ENCODE measurements around the gene CRTAP. TPM values are rescaled to one million over a fixed set of nuclear protein-coding genes. Genes with fewer than 3 reads are reported as not detected.
"Not testable (repeated sequence)": the region's sequence is repeated elsewhere in the genome, so short reads cannot be mapped to it uniquely, and the experiment has no call there.

Gene CRTAP
- total RNA-seq, 1 experiment from 2014 or later = 134 TPM

- ChIA-PET POLR2A (ENCODE audit: unreplicated experiment) (no interaction called here), CTCF (interaction anchor here (0.6 to 1.9 kb wide), 6 partner anchors 168 to 655 kb away, joined by 3 to 50 read pairs (median 6); no protein-coding TSS in a partner anchor)
- H3K4me2 ChIP-seq = no peak overlapping the region
- no peaks in the 10 kb centered on the region for H3F3A ChIP-seq (ENCODE audit: insufficient read depth, low read depth)
- no peaks in the 10 kb centered on the region for H4K20me1 ChIP-seq (ENCODE audit: insufficient read depth)
- H3K4me3 ChIP-seq = no peak overlapping the region
- H3K9me3 ChIP-seq (ENCODE audit: insufficient read depth, low read depth) = no peaks in the 10 kb centered on the region
- no peak overlapping the region for H2AFZ ChIP-seq
- TF ChIP-seq, protein P1, sequence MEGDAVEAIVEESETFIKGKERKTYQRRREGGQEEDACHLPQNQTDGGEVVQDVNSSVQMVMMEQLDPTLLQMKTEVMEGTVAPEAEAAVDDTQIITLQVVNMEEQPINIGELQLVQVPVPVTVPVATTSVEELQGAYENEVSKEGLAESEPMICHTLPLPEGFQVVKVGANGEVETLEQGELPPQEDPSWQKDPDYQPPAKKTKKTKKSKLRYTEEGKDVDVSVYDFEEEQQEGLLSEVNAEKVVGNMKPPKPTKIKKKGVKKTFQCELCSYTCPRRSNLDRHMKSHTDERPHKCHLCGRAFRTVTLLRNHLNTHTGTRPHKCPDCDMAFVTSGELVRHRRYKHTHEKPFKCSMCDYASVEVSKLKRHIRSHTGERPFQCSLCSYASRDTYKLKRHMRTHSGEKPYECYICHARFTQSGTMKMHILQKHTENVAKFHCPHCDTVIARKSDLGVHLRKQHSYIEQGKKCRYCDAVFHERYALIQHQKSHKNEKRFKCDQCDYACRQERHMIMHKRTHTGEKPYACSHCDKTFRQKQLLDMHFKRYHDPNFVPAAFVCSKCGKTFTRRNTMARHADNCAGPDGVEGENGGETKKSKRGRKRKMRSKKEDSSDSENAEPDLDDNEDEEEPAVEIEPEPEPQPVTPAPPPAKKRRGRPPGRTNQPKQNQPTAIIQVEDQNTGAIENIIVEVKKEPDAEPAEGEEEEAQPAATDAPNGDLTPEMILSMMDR (conservative IDR thresholded peaks at IDR 0.05) = no peak; the same call in 1 of the 2 replicates
- TF ChIP-seq EZH2 (IDR thresholded peaks at IDR 0.05; ENCODE audit: low read depth) = no peak
- H3K79me2 ChIP-seq (ENCODE audit: low read depth) = no peaks in the 10 kb centered on the region
- intact Hi-C loops (cut with micrococcal nuclease; ENCODE audit: unreplicated experiment) = loop anchor here (5.0 kb wide), 1 partner anchor 585 kb away; the partner anchor contains the start of gene CLASP2
- no peaks in the 10 kb centered on the region for H3K27me3 ChIP-seq (ENCODE audit: insufficient read depth, low read depth)
- no TSS peak for BruUV-seq (replicated peaks)
- H3K36me3 ChIP-seq (ENCODE audit: low read depth) = no peaks in the 10 kb centered on the region; the same call in 1 of the 2 replicates
- no peak overlapping the region for H3K27ac ChIP-seq
- H3K4me1 ChIP-seq (replicated peaks; ENCODE audit: insufficient read depth) = no peaks in the 10 kb centered on the region
- no peak for DNase-seq
- no peaks in the 10 kb centered on the region for H3K9me2 ChIP-seq (ENCODE audit: insufficient read depth)
Measured at GRCh38 chr3:33132019-33132360, 18.2 kb downstream of the CRTAP start.

GRCh38 chr3:33134026-33134625 lies 20.3 kb downstream of the CRTAP start:
- Histone ChIP-seq H3K27ac (no peak overlapping the region), H3K4me2 (no peak overlapping the region), H3K36me3 (ENCODE audit: low read depth) (no peaks in the 10 kb centered on the region; the same call in 1 of the 2 replicates), H3K4me3 (no peak overlapping the region), H3K9me3 (ENCODE audit: insufficient read depth, low read depth) (no peaks in the 10 kb centered on the region), H3K4me1 (replicated peaks; ENCODE audit: insufficient read depth) (no peaks in the 10 kb centered on the region), H3F3A (ENCODE audit: insufficient read depth, low read depth) (no peaks in the 10 kb centered on the region), H3K79me2 (ENCODE audit: low read depth) (no peaks in the 10 kb centered on the region), H3K27me3 (ENCODE audit: insufficient read depth, low read depth) (no peaks in the 10 kb centered on the region), H2AFZ (no peak overlapping the region), H3K9me2 (ENCODE audit: insufficient read depth) (no peaks in the 10 kb centered on the region), H4K20me1 (ENCODE audit: insufficient read depth) (no peaks in the 10 kb centered on the region)
- CTCF ChIA-PET = no interaction called here
- no peak for DNase-seq
- intact Hi-C loops (cut with micrococcal nuclease; ENCODE audit: unreplicated experiment) = loop anchor here (5.0 kb wide), 1 partner anchor 583 kb away; the partner anchor contains the start of gene CLASP2
- POLR2A ChIA-PET (ENCODE audit: unreplicated experiment) = no interaction called here
- BruUV-seq (replicated peaks) = no TSS peak
- no peak for TF ChIP-seq EZH2 (IDR thresholded peaks at IDR 0.05; ENCODE audit: low read depth)
- TF ChIP-seq, protein P1 (conservative IDR thresholded peaks at IDR 0.05) = no peak

GRCh38 chr3:33137691-33138090 lies 23.9 kb downstream of the CRTAP start:
- H3K4me2 ChIP-seq = no peak overlapping the region
- no TSS peak for BruUV-seq (replicated peaks)
- H3K79me2 ChIP-seq (ENCODE audit: low read depth) = no peaks in the 10 kb centered on the region
- no peak for DNase-seq
- intact Hi-C loops (cut with micrococcal nuclease; ENCODE audit: unreplicated experiment) = no loop called here
- no peaks in the 10 kb centered on the region for H3K27me3 ChIP-seq (ENCODE audit: insufficient read depth, low read depth)
- H3K27ac ChIP-seq = no peak overlapping the region
- no peaks in the 10 kb centered on the region for H3K9me2 ChIP-seq (ENCODE audit: insufficient read depth)
- no peaks in the 10 kb centered on the region; the same call in 1 of the 2 replicates for H3K36me3 ChIP-seq (ENCODE audit: low read depth)
- H4K20me1 ChIP-seq (ENCODE audit: insufficient read depth) = no peaks in the 10 kb centered on the region
- H3K4me3 ChIP-seq = no peak overlapping the region
- H3F3A ChIP-seq (ENCODE audit: insufficient read depth, low read depth) = no peaks in the 10 kb centered on the region
- TF ChIP-seq, protein P1 (conservative IDR thresholded peaks at IDR 0.05) = no peak
- TF ChIP-seq EZH2 (IDR thresholded peaks at IDR 0.05; ENCODE audit: low read depth) = no peak
- H3K9me3 ChIP-seq (ENCODE audit: insufficient read depth, low read depth) = no peaks in the 10 kb centered on the region
- ChIA-PET POLR2A (ENCODE audit: unreplicated experiment) (interaction anchor here (1.0 kb wide), 1 partner anchor 48 kb away, joined by 4 read pairs; no protein-coding TSS in a partner anchor), CTCF (no interaction called here)
- no peak overlapping the region for H2AFZ ChIP-seq
- H3K4me1 ChIP-seq (replicated peaks; ENCODE audit: insufficient read depth) = no peaks in the 10 kb centered on the region

- H3K79me2 ChIP-seq (ENCODE audit: low read depth); intact Hi-C loops (cut with micrococcal nuclease; ENCODE audit: unreplicated experiment); H3K9me2 ChIP-seq (ENCODE audit: insufficient read depth); H3K4me1 ChIP-seq (replicated peaks; ENCODE audit: insufficient read depth); H3K4me2 ChIP-seq; H3K4me3 ChIP-seq; H2AFZ ChIP-seq; H3K9me3 ChIP-seq (ENCODE audit: insufficient read depth, low read depth); H3K36me3 ChIP-seq (ENCODE audit: low read depth); H3K27me3 ChIP-seq (ENCODE audit: insufficient read depth, low read depth); DNase-seq; BruUV-seq (replicated peaks); H3K27ac ChIP-seq; H4K20me1 ChIP-seq (ENCODE audit: insufficient read depth); H3F3A ChIP-seq (ENCODE audit: insufficient read depth, low read depth): not testable (repeated sequence)
- POLR2A ChIA-PET (ENCODE audit: unreplicated experiment) = interaction anchor here (0.7 kb wide), 1 partner anchor 8 kb away, joined by 4 read pairs; no protein-coding TSS in a partner anchor
- CTCF ChIA-PET = interaction anchor here (0.6 kb wide), 1 partner anchor 267 kb away, joined by 6 read pairs; no protein-coding TSS in a partner anchor
Measured at GRCh38 chr3:33139006-33139623, 25.3 kb downstream of the CRTAP start.
